T-cell (primary cell): ENCODE measurements around the gene EFCAB12. TPM values are rescaled to one million over a fixed set of nuclear protein-coding genes. Genes with fewer than 3 reads are reported as not detected.

ENCODE experiments used
- ATAC-seq, 4 experiments: fragments of 200-7000 bp in 3 of 4; fragments of 150-1000 bp in 1 of 4; cut with Tn5 transposase; replicated peaks in 1 of 4; 1 replicate in 3 of 4; 2 replicates in 1 of 4; pipeline ENCODE4 v1.10.0; 2021; ENCODE audit warnings: moderate library complexity in 3 of 4, mild to moderate bottlenecking in 2 of 4, moderate number of reproducible peaks in 1 of 4
- CTCF ChIA-PET, 2 donors: fragments of 300-600 bp; sonication (Branson Sonifier 250); formaldehyde crosslinking; loops; one replicate each; lab custom pipeline; 2022; ENCODE audit warnings: antibody characterized with exemption in 2 of 2; lab: Charles Lee
- POLR2A ChIA-PET, 2 donors: fragments of 300-600 bp; sonication (Branson Sonifier 250); formaldehyde crosslinking; loops; one replicate each; lab custom pipeline; 2022; ENCODE audit warnings: antibody characterized with exemption in 2 of 2; lab: Charles Lee
- DNase-seq, 35 experiments: peaks; one replicate each; pipeline versions ENCODE4 v3.0.0 to v3.0.0-alpha.2; 2013 to 2023
- H3K27ac ChIP-seq: one replicate; pipeline ENCODE4 v1.5.1; 2013; ENCODE audit warnings: low read length
- H3K27me3 ChIP-seq, 2 experiments: replicated peaks in 1 of 2; 1 replicate in 1 of 2; 2 replicates in 1 of 2; pipeline versions ENCODE4 v1.6.1 to v1.7.0; 2013; ENCODE audit warnings: low read length in 1 of 2, mixed read lengths in 1 of 2; ENCODE audit not compliant: control insufficient read depth in 2 of 2, insufficient read depth in 2 of 2; ENCODE audit errors: extremely low read depth in 1 of 2
- H3K36me3 ChIP-seq, 2 donors: 1 replicate in 1 of 2; 2 replicates in 1 of 2; pipeline versions ENCODE4 v1.6.1 to v1.7.0; 2013; ENCODE audit warnings: low read length in 1 of 2; ENCODE audit not compliant: control insufficient read depth in 2 of 2, insufficient read depth in 1 of 2; ENCODE audit errors: extremely low read depth in 1 of 2
- H3K4me1 ChIP-seq, 2 experiments: 1 replicate in 1 of 2; 2 replicates in 1 of 2; pipeline versions ENCODE4 v1.6.1 to v1.7.0; 2013; ENCODE audit warnings: low read length in 2 of 2, mixed read lengths in 1 of 2; ENCODE audit not compliant: insufficient read depth in 2 of 2, control insufficient read depth in 1 of 2; ENCODE audit errors: extremely low read depth in 1 of 2
- H3K4me3 ChIP-seq, 2 donors: 1 replicate in 1 of 2; 2 replicates in 1 of 2; pipeline versions ENCODE4 v1.5.1 to v1.7.0; 2013; ENCODE audit warnings: mild to moderate bottlenecking in 2 of 2, low read length in 1 of 2, moderate library complexity in 1 of 2; ENCODE audit not compliant: control insufficient read depth in 1 of 2; ENCODE audit errors: extremely low read depth in 1 of 2
- H3K9me3 ChIP-seq: 2 replicates; pipeline ENCODE4 v1.7.0; 2013
- H3K27ac Mint-ChIP-seq, 2 donors: one replicate each; pipeline ENCODE4 v1.8.0; 2020 to 2021; ENCODE audit warnings: mild to moderate bottlenecking in 2 of 2, mixed read lengths in 2 of 2
- H3K27me3 Mint-ChIP-seq, 2 donors: one replicate each; pipeline ENCODE4 v1.8.0; 2021 to 2022; ENCODE audit warnings: mixed read lengths in 2 of 2
- H3K36me3 Mint-ChIP-seq: one replicate; pipeline ENCODE4 v1.8.0; 2021; ENCODE audit warnings: mixed read lengths
- H3K4me1 Mint-ChIP-seq, 3 donors: one replicate each; pipeline ENCODE4 v1.8.0; 2020 to 2022; ENCODE audit warnings: mixed read lengths in 3 of 3, mild to moderate bottlenecking in 1 of 3
- H3K4me3 Mint-ChIP-seq, 3 donors: one replicate each; pipeline ENCODE4 v1.8.0; 2020 to 2022; ENCODE audit warnings: mild to moderate bottlenecking in 3 of 3, mixed read lengths in 3 of 3, moderate library complexity in 3 of 3
- H3K9me3 Mint-ChIP-seq, 3 donors: one replicate each; pipeline ENCODE4 v1.8.0; 2020 to 2022; ENCODE audit warnings: mixed read lengths in 3 of 3
- WGBS: methylation state at CpG from one replicate; pipeline ENCODE4 v1.1.5; 2013; ENCODE audit warnings: missing lambda C conversion rate; ENCODE audit not compliant: insufficient coverage; 5-methylcytosine and 5-hydroxymethylcytosine counted together
- total RNA-seq, 35 experiments: library from RNA in 6 of 35; stranded (reverse) in 6 of 35; fragments of 120-200 nt in 1 of 35; gene quantifications; one replicate each; pipeline versions ENCODE4 v1.2.1 to v1.2.4 and lab custom pipeline; 2013 to 2026

EFCAB12 gene
- total RNA-seq, 5 donors from 2014 or later (not counting 1 experiment from before 2014, with no cell fraction given) = 1.2 to 2.7 (median 2.2) TPM

DNA sequence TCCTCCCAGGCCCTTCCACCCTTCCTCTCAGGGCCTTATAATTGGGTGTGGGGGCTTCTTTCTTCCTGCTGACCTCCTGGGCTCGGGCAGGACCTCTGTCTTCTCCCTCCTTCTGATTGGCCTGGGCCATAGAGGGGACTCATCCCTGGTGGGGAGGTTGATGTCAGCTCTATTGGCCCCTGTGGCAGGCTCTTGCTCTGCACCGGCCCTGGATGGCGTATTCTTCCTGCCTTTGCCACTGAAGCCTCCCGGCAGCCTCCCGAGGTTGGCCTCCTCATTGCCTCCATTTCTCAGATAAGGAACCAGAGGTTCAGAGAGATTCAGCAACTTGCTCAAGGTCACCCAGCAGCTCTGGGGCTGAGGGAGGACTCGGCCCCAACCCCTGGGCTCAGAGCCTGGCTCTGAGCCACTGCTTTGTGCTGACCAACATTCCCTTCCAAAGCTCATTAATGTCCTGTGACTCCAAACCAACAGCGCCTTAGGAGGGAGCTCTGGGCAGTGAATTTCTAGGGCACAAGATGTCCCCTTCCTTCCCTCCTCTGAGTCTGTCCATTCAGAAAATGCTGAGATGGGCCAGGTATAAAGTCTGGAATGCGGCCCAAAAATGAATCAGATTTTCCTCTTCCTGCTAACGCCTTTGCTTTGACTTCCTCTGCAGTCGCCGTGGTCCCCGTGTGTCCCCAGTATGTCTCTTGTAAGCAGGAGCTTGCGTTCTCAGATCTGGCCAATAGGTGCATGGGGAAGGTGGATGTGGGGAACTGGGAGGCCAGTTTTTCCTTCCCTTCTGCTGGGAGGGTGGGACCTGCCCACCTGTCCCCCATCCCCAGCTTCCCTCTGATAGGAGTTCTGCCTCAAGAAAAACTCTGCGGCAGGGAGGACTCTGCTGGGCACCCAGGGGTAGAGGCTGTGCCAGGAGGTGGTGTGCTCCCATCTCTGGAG is 75.5 kb downstream of the EFCAB12 start:
- no peak for DNase-seq
- Mint-ChIP-seq H3K4me3 (no peak overlapping the region), H3K4me1 (no peaks in the 10 kb centered on the region), H3K9me3 (no peaks in the 10 kb centered on the region), H3K27ac (no peak overlapping the region), H3K36me3 (no peaks in the 10 kb centered on the region), H3K27me3 (peaks cover 0 to 3% of the 10 kb centered on the region in 2 donors)
- Histone ChIP-seq H3K36me3 (no peaks in the 10 kb centered on the region), H3K4me1 (no peaks in the 10 kb centered on the region), H3K27me3 (peaks cover 0 to 20% of the 10 kb centered on the region in 2 experiments), H3K4me3 (no peak overlapping the region), H3K9me3 (no peaks in the 10 kb centered on the region), H3K27ac (no peak overlapping the region)
- ATAC-seq = no peak
- CTCF ChIA-PET = no interaction called here
- POLR2A ChIA-PET = no interaction called here
- WGBS = 76% methylated on average over 8 of the region's 14 CpGs

DNA sequence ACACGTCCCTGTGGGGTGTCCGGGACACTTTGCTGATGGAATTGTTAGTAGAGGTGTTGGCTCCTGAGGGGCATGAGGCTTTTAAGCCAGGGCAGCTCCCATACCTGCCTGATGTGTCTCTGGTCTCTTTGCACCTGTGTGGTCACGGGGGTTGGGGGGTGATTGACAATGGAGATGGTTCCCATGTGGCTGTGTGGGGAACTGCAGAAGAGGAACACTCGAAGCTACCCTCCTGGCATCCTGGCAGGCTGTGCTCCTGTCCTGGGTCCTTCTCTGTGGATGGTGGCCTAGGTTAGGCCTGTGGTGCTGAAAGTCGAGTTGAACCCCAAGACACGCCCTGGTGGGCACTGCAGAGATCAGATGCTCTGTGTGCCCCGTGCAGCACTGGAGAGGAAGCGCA is 76.4 kb downstream of the EFCAB12 start:
- H3K9me3 ChIP-seq = no peaks in the 10 kb centered on the region
- DNase-seq (peak in 1 of 35 experiments; percentile 13), ATAC-seq (peak in 1 of 4 experiments; percentile 19)
- H3K4me3 Mint-ChIP-seq = no peak overlapping the region
- H3K4me1 ChIP-seq = no peaks in the 10 kb centered on the region
- no peaks in the 10 kb centered on the region for H3K36me3 ChIP-seq
- peaks cover 0 to 21% of the 10 kb centered on the region in 2 experiments for H3K27me3 ChIP-seq
- H3K36me3 Mint-ChIP-seq = no peaks in the 10 kb centered on the region
- no peaks in the 10 kb centered on the region for H3K9me3 Mint-ChIP-seq
- WGBS = 64% methylated on average over 8 of the region's 8 CpGs
- ChIA-PET CTCF (no interaction called here), POLR2A (no interaction called here)
- no peak overlapping the region for H3K4me3 ChIP-seq
- peaks cover 0 to 3% of the 10 kb centered on the region in 2 donors for H3K27me3 Mint-ChIP-seq
- H3K27ac ChIP-seq = no peak overlapping the region
- H3K27ac Mint-ChIP-seq = no peak overlapping the region
- peaks cover 0 to under 1% (median under 1%) of the 10 kb centered on the region in 3 donors for H3K4me1 Mint-ChIP-seq

Other genes with a start within 250 kb of the EFCAB12 start
- gene CNBP, start 244.7 kb downstream of the EFCAB12 start, total RNA-seq = 100 to 1,000 TPM; 280 to 382 (median 356) TPM
- 100 to 1,000 TPM in 4 of 5 donors, 10 to 100 TPM in 1; 96.0 to 139 (median 116) TPM for gene COPG1, start 179.0 kb downstream of the EFCAB12 start, total RNA-seq
- 10 to 100 TPM; 55.2 to 60.7 (median 57.6) TPM for gene HMCES, start 149.8 kb downstream of the EFCAB12 start, total RNA-seq
- 10 to 100 TPM; 43.1 to 59.4 (median 45.2) TPM for gene MBD4, start 11.3 kb upstream of the EFCAB12 start, total RNA-seq
- 10 to 100 TPM; 15.0 to 23.9 (median 18.1) TPM for gene IFT122, start 11.6 kb upstream of the EFCAB12 start, total RNA-seq
- gene RHO, start 100.0 kb upstream of the EFCAB12 start, total RNA-seq = under 1 TPM in 2 of 5 donors, not detected in 3; 0.09 to 0.10 TPM
- not detected for gene H1-8, start 114.5 kb upstream of the EFCAB12 start, total RNA-seq
- gene PLXND1, start 178.0 kb upstream of the EFCAB12 start, total RNA-seq = 10 to 100 TPM; 13.6 to 53.3 (median 44.9) TPM